Neural progenitor cell (in vitro differentiated cells): Measurements from ENCODE around the gene SARDH.

Source experiments
- EZH2 ChIP-seq: fragments of 200-600 bp; sonication (generic); IDR thresholded peaks from 2 replicates; pipeline ENCODE4 v1.6.1; 2017; ENCODE audit warnings: antibody characterized with exemption, mild to moderate bottlenecking, moderate library complexity
- EZH2phosphoT487 ChIP-seq: fragments of 200-600 bp; sonication (generic); IDR thresholded peaks from 2 replicates; pipeline ENCODE4 v1.6.1; 2017; ENCODE audit warnings: antibody characterized with exemption
- TF ChIP-seq, protein P1 (sequence below): fragments of 200-600 bp; sonication (generic); IDR thresholded peaks from 2 replicates; pipeline ENCODE4 v1.5.1; 2017; ENCODE audit warnings: antibody characterized with exemption, mild to moderate bottlenecking

- TF ChIP-seq, protein P1, sequence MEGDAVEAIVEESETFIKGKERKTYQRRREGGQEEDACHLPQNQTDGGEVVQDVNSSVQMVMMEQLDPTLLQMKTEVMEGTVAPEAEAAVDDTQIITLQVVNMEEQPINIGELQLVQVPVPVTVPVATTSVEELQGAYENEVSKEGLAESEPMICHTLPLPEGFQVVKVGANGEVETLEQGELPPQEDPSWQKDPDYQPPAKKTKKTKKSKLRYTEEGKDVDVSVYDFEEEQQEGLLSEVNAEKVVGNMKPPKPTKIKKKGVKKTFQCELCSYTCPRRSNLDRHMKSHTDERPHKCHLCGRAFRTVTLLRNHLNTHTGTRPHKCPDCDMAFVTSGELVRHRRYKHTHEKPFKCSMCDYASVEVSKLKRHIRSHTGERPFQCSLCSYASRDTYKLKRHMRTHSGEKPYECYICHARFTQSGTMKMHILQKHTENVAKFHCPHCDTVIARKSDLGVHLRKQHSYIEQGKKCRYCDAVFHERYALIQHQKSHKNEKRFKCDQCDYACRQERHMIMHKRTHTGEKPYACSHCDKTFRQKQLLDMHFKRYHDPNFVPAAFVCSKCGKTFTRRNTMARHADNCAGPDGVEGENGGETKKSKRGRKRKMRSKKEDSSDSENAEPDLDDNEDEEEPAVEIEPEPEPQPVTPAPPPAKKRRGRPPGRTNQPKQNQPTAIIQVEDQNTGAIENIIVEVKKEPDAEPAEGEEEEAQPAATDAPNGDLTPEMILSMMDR = no peak
- TF ChIP-seq EZH2 = no peak
- no peak for TF ChIP-seq EZH2phosphoT487
Observed at GRCh38 chr9:133647765-133648469, 90.2 kb downstream of the SARDH start.
